ENCODE results near the gene FAM13C.
"Not testable (repeated sequence)": the region's sequence is repeated elsewhere in the genome, so short reads cannot be mapped to it uniquely, and the experiment has no call there.

The FAM13C gene

DNA sequence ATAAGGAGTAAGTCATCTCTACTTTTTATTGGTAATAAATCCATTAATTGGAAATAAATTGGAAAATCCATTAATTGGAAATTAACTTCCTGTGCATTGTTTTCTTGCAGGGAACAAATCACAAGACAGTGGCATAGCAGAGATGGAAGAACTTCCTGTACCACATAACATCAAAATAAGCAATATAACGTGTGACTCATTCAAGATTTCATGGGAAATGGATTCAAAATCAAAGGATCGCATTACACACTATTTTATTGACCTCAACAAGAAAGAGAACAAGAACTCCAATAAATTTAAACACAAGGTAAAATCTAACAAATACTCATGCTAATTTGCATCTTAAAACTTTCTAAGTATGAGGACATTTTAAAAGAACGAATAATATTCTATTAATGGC, 128.2 kb downstream of the FAM13C start:
- DNase-seq (ENCODE audit: low read depth), result no peak

DNA sequence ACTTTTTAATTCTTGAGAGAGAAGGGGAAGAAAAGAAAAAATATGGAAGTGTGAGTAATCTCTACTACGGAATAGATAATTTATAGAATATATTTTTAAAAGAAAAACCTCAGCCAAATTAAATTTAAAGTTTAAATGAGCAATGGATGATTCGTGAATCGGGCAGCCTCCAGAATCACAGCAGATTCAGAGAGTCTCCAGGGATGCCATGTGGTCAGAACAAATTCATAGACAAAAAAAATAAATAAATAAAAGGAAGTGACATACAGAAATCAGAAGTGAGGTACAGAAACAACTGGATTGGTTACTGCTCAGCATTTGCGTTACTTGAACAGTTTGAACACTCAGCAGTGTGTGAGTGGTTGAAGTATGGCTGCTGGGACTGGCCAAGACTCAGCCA, 132.9 kb downstream of the FAM13C start:
- no peak for DNase-seq (ENCODE audit: low read depth)

DNA sequence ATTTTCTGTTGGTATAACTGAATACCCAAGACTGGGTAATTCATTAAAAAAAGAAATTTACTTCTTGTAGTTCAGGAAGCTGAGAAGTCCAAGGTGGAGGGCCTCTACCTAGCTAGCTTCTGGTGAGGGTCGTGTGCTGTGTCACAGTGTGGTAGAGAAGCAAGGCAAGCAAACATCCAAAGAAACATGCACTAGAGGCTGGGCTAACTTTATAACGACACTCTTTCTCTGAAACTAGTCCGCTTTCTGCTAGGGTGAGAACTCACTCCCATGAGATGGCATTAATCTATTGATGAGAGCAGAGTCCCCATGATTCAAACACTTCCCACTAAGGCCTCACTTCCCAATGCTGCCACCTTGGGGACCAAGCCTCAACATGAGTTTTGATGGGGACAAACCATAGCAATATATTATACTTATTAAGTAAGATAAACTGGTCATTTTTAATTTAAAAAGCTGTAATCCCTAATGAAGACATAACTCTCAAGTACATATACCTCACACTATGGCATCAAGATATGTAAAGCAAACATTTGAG, 135.1 kb downstream of the FAM13C start:
- no peak for DNase-seq (ENCODE audit: low read depth)

DNA sequence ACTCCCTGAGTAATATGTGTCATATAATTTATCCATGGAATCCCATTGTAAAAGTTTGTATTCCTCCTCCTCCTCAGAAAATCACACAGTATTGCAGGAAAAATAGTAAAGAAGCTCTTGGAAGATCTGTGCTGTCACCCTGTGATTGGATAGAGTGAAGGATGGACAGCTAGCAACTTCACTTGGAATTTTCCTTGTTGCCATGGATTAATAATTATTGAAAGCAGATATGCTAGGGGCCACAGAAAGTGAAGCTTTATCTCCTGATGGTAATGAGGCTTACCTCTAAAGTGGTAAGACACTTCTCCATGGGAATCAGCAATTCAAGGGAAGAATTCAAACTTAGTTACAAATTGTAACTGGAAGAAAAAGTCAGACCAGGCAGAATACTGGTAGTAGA, 137.1 kb downstream of the FAM13C start:
- no peak for DNase-seq (ENCODE audit: low read depth)

DNA sequence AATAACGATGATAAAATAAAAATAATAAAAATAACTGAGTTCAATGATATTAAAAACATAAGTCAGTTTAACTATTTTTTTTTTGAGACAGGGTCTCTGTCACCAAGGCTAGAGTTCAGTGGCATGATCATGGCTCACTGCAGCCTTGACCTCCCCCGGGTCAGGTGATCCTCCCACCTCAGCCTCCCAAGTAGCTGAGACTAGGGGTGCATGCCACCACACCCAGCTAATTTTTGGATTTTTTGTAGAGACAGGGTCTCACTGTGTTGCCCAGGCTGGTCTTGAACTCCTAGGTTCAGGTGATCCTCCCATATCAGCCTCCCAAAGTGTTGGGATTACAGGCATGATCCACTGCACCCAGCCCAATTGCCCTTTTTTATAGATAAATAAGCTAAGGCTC, 138.8 kb downstream of the FAM13C start:
- not testable (repeated sequence) for DNase-seq (ENCODE audit: low read depth)

DNA sequence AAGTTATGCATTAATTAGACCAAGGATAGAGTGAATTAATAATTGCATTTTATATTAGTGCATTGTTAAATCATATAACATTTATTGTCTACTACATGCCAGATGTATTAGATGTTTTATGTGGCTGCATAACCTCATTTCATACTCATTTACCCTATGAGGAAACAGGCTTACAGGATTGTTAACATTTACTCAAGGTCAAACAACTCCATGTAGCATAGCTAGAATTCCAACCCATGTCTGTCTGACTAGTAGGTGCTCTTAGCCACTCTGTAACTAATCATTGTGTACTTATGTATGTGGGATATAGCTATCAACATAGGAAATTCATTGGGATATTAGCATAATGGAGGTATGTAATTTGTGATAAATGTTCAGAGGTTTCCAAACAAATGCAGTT, 139.6 kb downstream of the FAM13C start:
- no peak for DNase-seq (ENCODE audit: low read depth)

DNA sequence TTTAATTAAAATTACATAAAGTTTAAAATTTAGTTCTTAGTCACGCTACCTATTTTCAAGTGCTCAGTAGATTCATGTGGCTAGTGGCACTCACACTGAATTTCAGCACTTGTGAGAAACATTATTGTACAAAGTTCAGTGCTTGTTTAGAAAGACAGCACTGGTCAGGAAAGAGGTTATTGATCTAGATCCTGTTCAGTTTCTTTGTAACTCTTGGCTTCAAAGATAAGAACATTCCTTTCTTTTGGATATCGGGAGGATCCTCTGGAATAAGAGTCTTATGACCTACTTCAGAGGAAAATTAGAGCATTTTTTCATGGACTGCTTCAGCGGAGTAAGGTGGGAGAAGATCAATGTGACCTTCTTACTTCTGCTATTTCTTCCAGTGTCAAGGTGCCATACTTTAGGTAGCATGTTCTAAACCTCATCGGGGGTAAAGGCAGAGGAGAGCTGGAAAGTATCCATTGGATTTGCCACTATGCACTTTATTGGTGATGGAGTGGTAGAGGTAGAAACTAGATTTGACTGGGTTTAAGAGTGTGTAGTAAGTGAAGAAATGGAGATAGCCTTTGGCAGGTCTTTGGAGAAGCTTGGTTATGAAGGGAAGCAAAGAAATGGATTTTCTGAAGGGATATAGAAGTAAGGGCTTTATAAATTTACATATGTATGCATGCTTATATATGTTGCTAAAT, 146.0 kb downstream of the FAM13C start:
- DNase-seq (ENCODE audit: low read depth), result no peak

DNA sequence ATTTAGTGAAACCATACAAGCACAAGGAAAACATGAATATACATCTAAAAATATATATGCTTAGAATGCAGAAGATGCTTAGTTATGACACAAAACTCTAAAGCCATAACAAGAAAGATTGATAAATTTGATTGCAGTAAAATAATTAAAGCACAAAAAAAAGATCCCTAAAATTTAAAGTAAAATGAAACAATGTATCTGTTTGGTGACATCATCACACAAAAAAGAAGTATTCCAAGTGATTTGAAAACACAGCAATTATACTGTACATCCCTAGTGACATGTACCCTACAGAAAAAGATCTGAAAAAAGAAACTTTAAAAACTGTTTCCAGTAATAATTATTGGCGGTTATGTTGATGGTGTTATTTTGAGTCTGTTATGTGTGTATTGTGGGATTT, 148.2 kb downstream of the FAM13C start:
- no peak for DNase-seq (ENCODE audit: low read depth)

DNA sequence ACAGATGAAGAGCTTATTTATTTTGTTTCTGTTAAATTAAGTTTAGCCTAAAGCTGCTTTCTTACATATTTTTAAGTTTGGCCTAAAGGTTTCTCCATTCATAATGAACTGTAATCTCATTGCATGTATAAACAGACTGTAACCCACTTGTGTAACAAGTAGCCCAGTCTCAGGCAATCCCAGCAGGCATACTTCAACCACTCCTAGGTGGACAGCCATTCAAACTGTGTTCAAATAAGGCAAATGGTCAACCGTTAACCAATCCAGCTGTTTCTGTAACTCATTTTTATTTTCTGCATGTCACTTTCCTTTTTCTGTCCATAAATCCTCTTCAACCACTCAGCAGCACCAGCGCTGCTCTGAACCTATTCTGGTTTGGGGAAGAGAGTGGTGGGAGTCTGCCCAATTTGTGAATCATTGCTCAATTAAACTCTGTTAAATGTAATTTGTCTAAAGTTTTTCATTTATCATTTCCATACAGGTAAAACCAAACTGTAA, 150.0 kb downstream of the FAM13C start:
- DNase-seq (ENCODE audit: low read depth), result no peak

DNA sequence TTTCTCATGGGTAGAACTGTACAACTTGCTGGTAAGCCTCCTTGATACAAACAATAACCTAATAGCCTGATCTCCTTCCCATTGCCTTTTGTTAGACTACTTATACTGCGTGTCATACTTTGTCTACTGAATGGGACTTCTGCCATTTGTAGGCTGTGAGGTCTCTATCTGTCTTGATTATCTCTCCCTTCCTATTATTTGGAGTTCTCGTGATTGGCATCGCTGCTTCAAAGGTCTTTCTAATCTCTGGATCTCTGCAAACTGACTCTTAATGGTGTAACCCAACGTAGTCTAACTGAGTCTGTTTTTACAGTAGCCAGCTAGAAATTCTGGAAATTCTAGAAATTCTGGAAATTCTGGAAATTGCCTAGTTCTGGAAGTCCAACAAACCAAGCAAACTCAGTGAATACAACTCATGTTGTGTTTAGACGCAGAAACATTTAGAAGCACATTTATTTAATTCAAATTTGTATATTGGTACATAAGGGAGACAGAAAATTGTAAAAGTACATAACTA, 156.1 kb downstream of the FAM13C start:
- DNase-seq (ENCODE audit: low read depth), result no peak
